H9 (cell line): ENCODE results near the gene CDH23. TPM values are rescaled to one million over a fixed set of nuclear protein-coding genes. Genes with fewer than 3 reads are reported as not detected.

Experiments used
- DNase-seq: peaks from one replicate; pipeline ENCODE4 v3.0.0-alpha.2; 2017
- H2AFZ ChIP-seq: one replicate; pipeline ENCODE4 v1.6.1; 2013; ENCODE audit warnings: mild to moderate bottlenecking, low read length, control low read depth, moderate library complexity
- H2AK5ac ChIP-seq: 2 replicates; pipeline ENCODE4 v1.6.1; 2013; ENCODE audit warnings: low read length, control low read depth, mixed read lengths; ENCODE audit not compliant: insufficient read length
- H2BK120ac ChIP-seq: one replicate; pipeline ENCODE4 v1.6.1; 2013; ENCODE audit warnings: low read depth, mild to moderate bottlenecking, low read length, control low read depth, inconsistent platforms; ENCODE audit not compliant: poor library complexity, severe bottlenecking
- H2BK12ac ChIP-seq: 2 replicates; pipeline ENCODE4 v1.6.1; 2013; ENCODE audit warnings: low read length, control low read depth, mixed read lengths, low read depth; ENCODE audit not compliant: insufficient read length
- H2BK15ac ChIP-seq: 2 replicates; pipeline ENCODE4 v1.6.1; 2013; ENCODE audit warnings: low read depth, low read length, control low read depth
- H2BK20ac ChIP-seq: one replicate; pipeline ENCODE4 v1.6.1; 2013; ENCODE audit warnings: low read depth, mild to moderate bottlenecking, low read length, control low read depth, inconsistent platforms; ENCODE audit not compliant: poor library complexity, severe bottlenecking
- H2BK5ac ChIP-seq: 2 replicates; pipeline ENCODE4 v1.6.1; 2013; ENCODE audit warnings: low read length, control low read depth, mixed read lengths; ENCODE audit not compliant: insufficient read length
- H3K14ac ChIP-seq: 2 replicates; pipeline ENCODE4 v1.6.1; 2013; ENCODE audit warnings: low read length, control low read depth; ENCODE audit not compliant: insufficient read depth
- H3K18ac ChIP-seq: 2 replicates; pipeline ENCODE4 v1.6.1; 2013; ENCODE audit warnings: low read depth, mild to moderate bottlenecking, mixed read lengths, low read length, control low read depth; ENCODE audit not compliant: insufficient read length
- H3K23ac ChIP-seq: 2 replicates; pipeline ENCODE4 v1.6.1; 2013; ENCODE audit warnings: low read length, control low read depth, mixed read lengths, low read depth; ENCODE audit not compliant: insufficient read length
- H3K23me2 ChIP-seq: 2 replicates; pipeline ENCODE4 v1.6.1; 2013; ENCODE audit warnings: low read depth, mild to moderate bottlenecking, mixed read lengths, low read length, control low read depth; ENCODE audit not compliant: insufficient read length, poor library complexity, severe bottlenecking
- H3K27ac ChIP-seq: 2 replicates; pipeline ENCODE4 v1.5.1; 2013; ENCODE audit warnings: low read length, control low read depth, mixed read lengths, low read depth; ENCODE audit not compliant: insufficient read length
- H3K27me3 ChIP-seq: 2 replicates; pipeline ENCODE4 v1.6.1; 2013; ENCODE audit warnings: low read length, control low read depth, inconsistent platforms; ENCODE audit not compliant: insufficient read depth
- H3K4ac ChIP-seq: 2 replicates; pipeline ENCODE4 v1.6.1; 2013; ENCODE audit warnings: low read depth, mild to moderate bottlenecking, control low read depth, inconsistent platforms, low read length, moderate library complexity
- H3K4me1 ChIP-seq: 2 replicates; pipeline ENCODE4 v1.6.1; 2013; ENCODE audit warnings: low read length, control low read depth, inconsistent platforms; ENCODE audit not compliant: insufficient read depth
- H3K4me2 ChIP-seq: 2 replicates; pipeline ENCODE4 v1.6.1; 2013; ENCODE audit warnings: low read length, control low read depth, mixed read lengths; ENCODE audit not compliant: insufficient read length, insufficient read depth
- H3K56ac ChIP-seq: 2 replicates; pipeline ENCODE4 v1.6.1; 2013; ENCODE audit warnings: low read depth, mild to moderate bottlenecking, mixed read lengths, low read length, control low read depth; ENCODE audit not compliant: insufficient read length
- H3K79me1 ChIP-seq: 2 replicates; pipeline ENCODE4 v1.6.1; 2013; ENCODE audit warnings: low read depth, mild to moderate bottlenecking, moderate library complexity, low read length, control low read depth, inconsistent platforms; ENCODE audit not compliant: insufficient read depth, poor library complexity, severe bottlenecking
- H3K79me2 ChIP-seq: 2 replicates; pipeline ENCODE4 v1.6.1; 2013; ENCODE audit warnings: low read length, control low read depth, inconsistent platforms; ENCODE audit not compliant: insufficient read depth
- H3K9ac ChIP-seq: 2 replicates; pipeline ENCODE4 v1.6.1; 2013; ENCODE audit warnings: low read length, control low read depth, mixed read lengths; ENCODE audit not compliant: insufficient read length; ENCODE audit errors: extremely low read depth
- H3K9me3 ChIP-seq: one replicate; pipeline ENCODE4 v1.6.1; 2013; ENCODE audit warnings: low read depth, low read length, inconsistent platforms; ENCODE audit not compliant: control insufficient read depth
- H3T11ph ChIP-seq: one replicate; pipeline ENCODE4 v1.6.1; 2013; ENCODE audit warnings: mild to moderate bottlenecking, low read length, control low read depth, inconsistent platforms
- H4K20me1 ChIP-seq: one replicate; pipeline ENCODE4 v1.6.1; 2013; ENCODE audit not compliant: control insufficient read depth, insufficient read length, insufficient read depth
- H4K5ac ChIP-seq: 2 replicates; pipeline ENCODE4 v1.6.1; 2013; ENCODE audit warnings: low read depth, mild to moderate bottlenecking, mixed read lengths, low read length, control low read depth; ENCODE audit not compliant: insufficient read length
- H4K8ac ChIP-seq: replicated peaks from 2 replicates; pipeline ENCODE4 v1.6.1; 2013; ENCODE audit warnings: low read length, control low read depth, mixed read lengths, low read depth; ENCODE audit not compliant: insufficient read length
- H4K91ac ChIP-seq: 2 replicates; pipeline ENCODE4 v1.6.1; 2013; ENCODE audit warnings: low read depth, mild to moderate bottlenecking, moderate library complexity, mixed read lengths, low read length, control low read depth; ENCODE audit not compliant: insufficient read length
- H3K27ac Mint-ChIP-seq, 3 experiments: 2 replicates in 2 of 3; 3 replicates in 1 of 3; pipeline ENCODE4 v1.8.0; 2020 to 2021; ENCODE audit warnings: mixed read lengths in 3 of 3, mild to moderate bottlenecking in 1 of 3, moderate library complexity in 1 of 3
- H3K27me3 Mint-ChIP-seq: 2 replicates; pipeline ENCODE4 v1.8.0; 2021; ENCODE audit warnings: low read depth, mild to moderate bottlenecking, moderate library complexity, mixed read lengths
- H3K36me3 Mint-ChIP-seq, 3 experiments: 2 replicates in 2 of 3; 3 replicates in 1 of 3; pipeline ENCODE4 v1.8.0; 2020 to 2021; ENCODE audit warnings: low read depth in 3 of 3, mixed read lengths in 3 of 3; ENCODE audit not compliant: insufficient read depth in 1 of 3
- H3K4me1 Mint-ChIP-seq, 2 experiments: 2 replicates each; pipeline ENCODE4 v1.8.0; 2020; ENCODE audit warnings: mixed read lengths in 2 of 2
- H3K4me3 Mint-ChIP-seq, 2 experiments: 2 replicates in 1 of 2; 3 replicates in 1 of 2; pipeline ENCODE4 v1.8.0; 2020 to 2021; ENCODE audit warnings: mild to moderate bottlenecking in 2 of 2, mixed read lengths in 2 of 2, moderate library complexity in 1 of 2
- H3K9me3 Mint-ChIP-seq, 2 experiments: 2 replicates in 1 of 2; 3 replicates in 1 of 2; pipeline ENCODE4 v1.8.0; 2020; ENCODE audit warnings: mild to moderate bottlenecking in 2 of 2, mixed read lengths in 2 of 2, moderate library complexity in 1 of 2
- WGBS: extraction: QIAGEN DNeasy Blood & Tissue Kit; methylation state at CpG from one replicate; pipeline ENCODE4 v1.1.7; 2013; ENCODE audit warnings: missing lambda C conversion rate, low lambda C conversion rate, mixed read lengths; ENCODE audit not compliant: insufficient read length; ENCODE audit errors: extremely low coverage; 5-methylcytosine and 5-hydroxymethylcytosine counted together
- total RNA-seq: library from RNA; stranded (reverse); gene quantifications from 2 replicates; pipeline ENCODE4 v1.2.1, GENCODE V29; 2021
- TF ChIP-seq, protein P1 (sequence below): fragments of 200-600 bp; sonication (generic); conservative IDR thresholded peaks from 3 replicates; pipeline ENCODE4 v1.8.0; 2021; ENCODE audit warnings: antibody characterized with exemption, mild to moderate bottlenecking

CDH23 gene
- total RNA-seq, 1 experiment from 2014 or later: 2.1 TPM

DNA sequence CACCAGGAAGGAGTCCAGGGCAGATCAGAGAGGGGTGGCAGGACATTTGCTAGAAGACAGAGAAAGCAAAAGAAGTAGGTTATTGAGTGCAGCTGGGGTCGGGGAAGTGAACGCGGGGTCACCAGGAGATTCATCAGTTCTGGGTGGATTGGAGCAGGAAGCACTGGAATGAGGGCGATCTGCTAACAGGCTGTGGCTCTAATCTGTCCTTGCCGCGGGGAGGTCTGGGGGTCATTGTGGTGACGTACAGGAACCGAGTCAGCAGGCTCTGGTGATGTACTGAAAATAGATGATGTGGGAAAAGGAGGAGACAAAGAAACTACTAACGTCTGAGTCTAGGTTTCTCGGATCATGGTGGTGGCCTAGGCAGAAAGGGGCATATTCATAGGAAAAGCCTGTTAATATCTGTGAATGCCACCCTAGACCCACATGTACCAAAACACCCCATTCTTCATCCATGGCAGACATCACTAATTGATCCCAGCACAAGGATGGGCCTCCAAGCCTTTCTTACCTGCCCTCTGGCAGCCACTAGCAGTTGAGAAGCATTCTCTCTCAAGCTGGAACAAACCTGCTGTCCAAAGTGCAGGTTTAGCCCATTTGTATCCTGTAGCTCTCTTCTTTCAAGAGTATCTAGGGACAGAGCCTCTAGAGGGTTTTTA lies 188.3 kb downstream of the CDH23 start:
- H3K9ac ChIP-seq: no peak overlapping the region
- Mint-ChIP-seq H3K4me1 (peaks cover 3 to 10% of the 10 kb centered on the region in 2 experiments; a peak in 3 of 4 replicates), H3K36me3 (no peaks in the 10 kb centered on the region), H3K27me3 (peaks cover 2% of the 10 kb centered on the region), H3K4me3 (no peak overlapping the region), H3K9me3 (no peaks in the 10 kb centered on the region), H3K27ac (no peak overlapping the region)
- H3K4ac ChIP-seq: no peak overlapping the region
- H2AFZ ChIP-seq: no peak overlapping the region
- H2BK15ac ChIP-seq: no peak overlapping the region
- no peak overlapping the region for H3K56ac ChIP-seq
- no peak overlapping the region for H2BK12ac ChIP-seq
- H3K4me2 ChIP-seq: no peak overlapping the region
- no peak overlapping the region for H3K27ac ChIP-seq
- no peak overlapping the region for H2BK20ac ChIP-seq
- no peak for DNase-seq
- no peaks in the 10 kb centered on the region for H3K23me2 ChIP-seq
- H3K27me3 ChIP-seq: no peaks in the 10 kb centered on the region
- no peak overlapping the region for H2BK120ac ChIP-seq
- WGBS: no CpG with 5 or more reads among the region's 10 CpGs
- H4K8ac ChIP-seq: no peak overlapping the region
- H3K9me3 ChIP-seq: no peaks in the 10 kb centered on the region
- no peaks in the 10 kb centered on the region for H3K79me1 ChIP-seq
- H3K18ac ChIP-seq: no peak overlapping the region
- TF ChIP-seq, protein P1, sequence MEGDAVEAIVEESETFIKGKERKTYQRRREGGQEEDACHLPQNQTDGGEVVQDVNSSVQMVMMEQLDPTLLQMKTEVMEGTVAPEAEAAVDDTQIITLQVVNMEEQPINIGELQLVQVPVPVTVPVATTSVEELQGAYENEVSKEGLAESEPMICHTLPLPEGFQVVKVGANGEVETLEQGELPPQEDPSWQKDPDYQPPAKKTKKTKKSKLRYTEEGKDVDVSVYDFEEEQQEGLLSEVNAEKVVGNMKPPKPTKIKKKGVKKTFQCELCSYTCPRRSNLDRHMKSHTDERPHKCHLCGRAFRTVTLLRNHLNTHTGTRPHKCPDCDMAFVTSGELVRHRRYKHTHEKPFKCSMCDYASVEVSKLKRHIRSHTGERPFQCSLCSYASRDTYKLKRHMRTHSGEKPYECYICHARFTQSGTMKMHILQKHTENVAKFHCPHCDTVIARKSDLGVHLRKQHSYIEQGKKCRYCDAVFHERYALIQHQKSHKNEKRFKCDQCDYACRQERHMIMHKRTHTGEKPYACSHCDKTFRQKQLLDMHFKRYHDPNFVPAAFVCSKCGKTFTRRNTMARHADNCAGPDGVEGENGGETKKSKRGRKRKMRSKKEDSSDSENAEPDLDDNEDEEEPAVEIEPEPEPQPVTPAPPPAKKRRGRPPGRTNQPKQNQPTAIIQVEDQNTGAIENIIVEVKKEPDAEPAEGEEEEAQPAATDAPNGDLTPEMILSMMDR: no peak
- no peak overlapping the region for H4K91ac ChIP-seq
- H3K79me2 ChIP-seq: no peaks in the 10 kb centered on the region
- no peak overlapping the region for H3T11ph ChIP-seq
- H3K23ac ChIP-seq: no peak overlapping the region
- H3K4me1 ChIP-seq: no peaks in the 10 kb centered on the region
- H3K14ac ChIP-seq: no peak overlapping the region
- H2AK5ac ChIP-seq: no peak overlapping the region
- H4K5ac ChIP-seq: no peak overlapping the region
- no peaks in the 10 kb centered on the region for H4K20me1 ChIP-seq
- H2BK5ac ChIP-seq: no peak overlapping the region
